ENCODE measurements around the gene POLG2.
"Not testable (repeated sequence)": the region's sequence is repeated elsewhere in the genome, so short reads cannot be mapped to it uniquely, and the experiment has no call there.

The POLG2 gene

DNA sequence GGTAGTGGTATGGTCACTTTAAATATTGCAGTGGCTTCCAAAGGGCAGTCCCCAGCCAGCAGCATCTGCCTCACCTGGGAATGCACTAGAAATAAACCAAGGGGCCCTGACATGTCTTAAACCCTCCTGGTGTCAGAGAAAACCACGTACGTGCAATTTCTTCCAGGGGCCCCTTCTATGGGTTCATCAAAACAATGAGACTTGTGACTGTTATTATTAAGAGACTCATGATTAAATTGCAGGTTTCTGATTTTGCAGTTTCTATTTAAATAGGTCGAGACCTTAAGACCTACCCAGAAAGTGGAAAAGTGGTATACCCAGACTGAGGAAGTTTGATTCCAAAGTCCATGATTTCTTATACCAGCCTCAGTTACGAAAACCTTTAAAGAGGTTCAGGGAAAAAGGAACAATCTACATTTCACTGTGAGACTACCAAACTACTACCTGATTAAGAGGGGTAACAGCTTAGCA, 746 bp upstream of the POLG2 start:
- Histone ChIP-seq H3K27ac (peak overlapping the region; percentile 39 to 88), H3K4me3 (peak overlapping the region; percentile 84)
- TF ChIP-seq, protein P1, sequence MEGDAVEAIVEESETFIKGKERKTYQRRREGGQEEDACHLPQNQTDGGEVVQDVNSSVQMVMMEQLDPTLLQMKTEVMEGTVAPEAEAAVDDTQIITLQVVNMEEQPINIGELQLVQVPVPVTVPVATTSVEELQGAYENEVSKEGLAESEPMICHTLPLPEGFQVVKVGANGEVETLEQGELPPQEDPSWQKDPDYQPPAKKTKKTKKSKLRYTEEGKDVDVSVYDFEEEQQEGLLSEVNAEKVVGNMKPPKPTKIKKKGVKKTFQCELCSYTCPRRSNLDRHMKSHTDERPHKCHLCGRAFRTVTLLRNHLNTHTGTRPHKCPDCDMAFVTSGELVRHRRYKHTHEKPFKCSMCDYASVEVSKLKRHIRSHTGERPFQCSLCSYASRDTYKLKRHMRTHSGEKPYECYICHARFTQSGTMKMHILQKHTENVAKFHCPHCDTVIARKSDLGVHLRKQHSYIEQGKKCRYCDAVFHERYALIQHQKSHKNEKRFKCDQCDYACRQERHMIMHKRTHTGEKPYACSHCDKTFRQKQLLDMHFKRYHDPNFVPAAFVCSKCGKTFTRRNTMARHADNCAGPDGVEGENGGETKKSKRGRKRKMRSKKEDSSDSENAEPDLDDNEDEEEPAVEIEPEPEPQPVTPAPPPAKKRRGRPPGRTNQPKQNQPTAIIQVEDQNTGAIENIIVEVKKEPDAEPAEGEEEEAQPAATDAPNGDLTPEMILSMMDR (IDR thresholded peaks at IDR 0.05) = peak; percentile 8
- DNase-seq (ENCODE audit: low spot score) = no peak

DNA sequence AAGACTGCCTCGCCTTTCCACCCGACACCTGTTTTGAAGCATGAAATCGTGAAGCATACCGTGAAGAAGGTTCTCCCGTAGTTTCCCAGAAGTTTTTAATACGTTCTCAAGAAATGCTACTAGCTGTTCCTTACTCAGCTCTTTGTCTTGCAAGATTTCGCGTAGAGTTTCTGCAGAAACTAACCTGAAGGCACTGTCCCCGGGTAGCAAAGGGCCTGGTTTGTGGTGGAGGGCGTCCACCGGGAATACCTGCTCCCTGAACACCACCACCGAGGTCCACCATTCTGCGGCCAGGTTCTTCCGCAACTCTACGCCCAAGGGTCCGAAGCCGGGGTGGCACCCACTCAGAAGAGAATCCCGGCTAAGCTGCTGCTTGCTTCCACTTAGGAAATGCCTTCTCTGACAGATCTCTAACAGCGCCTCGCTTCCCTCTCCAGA, 487 bp downstream of the POLG2 start:
- DNase-seq (ENCODE audit: low spot score) = peak; percentile 80
- peak overlapping the region; percentile 84 for H3K4me3 ChIP-seq
- H3K27ac ChIP-seq = peak overlapping the region; percentile 39 to 88
- TF ChIP-seq, protein P1 (IDR thresholded peaks at IDR 0.05) = no peak

DNA sequence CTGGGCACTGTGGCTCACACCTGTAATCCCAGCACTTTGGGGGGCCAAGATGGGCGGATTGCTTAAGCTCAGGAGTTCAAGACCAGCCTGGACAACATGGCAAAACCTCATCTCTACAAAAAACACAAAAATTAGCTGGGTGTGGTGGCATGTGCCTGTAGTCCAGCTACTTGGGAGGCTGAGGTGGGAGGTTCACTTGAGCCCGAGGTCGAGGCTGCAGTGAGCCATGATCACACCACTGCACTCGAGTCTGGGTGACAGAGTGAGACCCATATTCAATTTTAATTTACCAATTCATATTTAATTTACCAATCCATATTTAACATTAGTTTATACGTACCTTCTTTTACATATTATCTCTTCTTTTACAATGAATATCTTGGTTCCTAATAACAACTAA, 1.6 kb downstream of the POLG2 start:
- H3K4me3 ChIP-seq = peak overlapping the region; percentile 84
- DNase-seq (ENCODE audit: low spot score); H3K27ac ChIP-seq: not testable (repeated sequence)

DNA sequence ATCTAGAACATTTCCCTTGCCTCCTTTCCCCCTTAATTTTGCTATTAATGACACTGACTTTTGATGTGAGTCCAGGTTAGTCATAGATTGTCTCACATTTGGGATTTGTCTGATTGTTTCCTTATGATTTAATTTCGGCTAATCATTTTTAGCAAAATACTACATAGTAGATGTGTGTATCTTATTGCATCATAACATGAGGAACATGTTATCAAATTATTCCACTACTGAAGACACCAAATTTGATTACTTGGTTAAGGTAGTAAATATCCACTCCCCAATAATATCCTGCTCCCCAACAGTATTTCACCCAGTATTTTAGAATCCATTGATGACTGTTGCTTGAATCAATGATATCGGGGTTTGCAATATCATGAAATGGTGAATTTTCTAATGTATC, 2.7 kb downstream of the POLG2 start:
- TF ChIP-seq, protein P1 (IDR thresholded peaks at IDR 0.05) = no peak
- Histone ChIP-seq H3K4me3 (no peak overlapping the region), H3K27ac (no peak overlapping the region)
- DNase-seq (ENCODE audit: low spot score) = no peak

DNA sequence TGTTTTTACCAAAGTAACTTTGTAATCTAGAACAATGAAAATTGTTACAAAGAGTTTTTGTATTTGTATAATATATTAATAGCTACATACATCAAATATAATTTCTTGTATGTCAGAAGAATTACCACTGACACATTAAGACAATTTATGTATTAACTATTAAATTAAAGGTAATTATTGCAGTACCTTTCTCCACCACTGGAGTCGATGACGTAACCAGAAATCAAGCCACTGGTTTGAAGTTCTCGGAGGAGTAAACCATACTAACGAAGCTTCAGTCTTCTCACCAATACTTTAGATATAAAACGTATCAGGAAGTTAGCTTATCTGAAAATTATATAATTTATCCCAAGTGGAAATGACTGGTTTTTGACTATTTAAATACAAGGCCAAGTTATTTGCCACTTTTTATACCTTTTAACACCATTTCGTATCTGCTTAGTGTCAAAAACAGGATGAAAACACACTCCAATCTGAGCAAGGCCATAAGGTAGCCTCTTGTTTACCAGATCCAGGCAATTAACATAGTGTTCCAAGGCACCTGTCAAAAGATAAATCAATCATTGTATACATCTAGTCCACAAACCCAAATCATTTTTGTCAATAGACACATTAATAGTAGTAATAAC, 4.3 kb downstream of the POLG2 start:
- DNase-seq (ENCODE audit: low spot score) = no peak
- no peak overlapping the region for H3K4me3 ChIP-seq
- TF ChIP-seq, protein P1 (IDR thresholded peaks at IDR 0.05) = peak; percentile 27
- H3K27ac ChIP-seq = no peak overlapping the region

DNA sequence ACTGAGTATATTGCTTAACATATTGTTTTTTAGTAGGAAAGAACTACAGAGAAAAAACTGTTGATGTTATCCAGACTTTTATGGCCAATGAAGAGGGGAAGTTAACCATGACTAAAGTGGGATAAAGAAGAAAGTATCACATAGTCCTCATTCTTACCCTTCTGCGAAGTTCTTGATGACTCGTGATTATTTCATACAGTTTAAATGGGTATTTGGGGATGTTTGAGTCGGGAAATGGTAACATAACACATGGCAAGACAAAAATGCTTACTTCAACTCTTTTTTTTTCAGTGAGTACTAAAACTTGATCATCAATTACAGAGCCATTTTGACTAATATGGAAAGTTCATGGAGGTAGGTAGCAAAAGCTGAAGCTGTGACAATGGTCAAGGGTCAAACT, 4.9 kb downstream of the POLG2 start:
- Histone ChIP-seq H3K4me3 (no peak overlapping the region), H3K27ac (no peak overlapping the region)
- TF ChIP-seq, protein P1 (IDR thresholded peaks at IDR 0.05) = no peak
- DNase-seq (ENCODE audit: low spot score) = no peak

DNA sequence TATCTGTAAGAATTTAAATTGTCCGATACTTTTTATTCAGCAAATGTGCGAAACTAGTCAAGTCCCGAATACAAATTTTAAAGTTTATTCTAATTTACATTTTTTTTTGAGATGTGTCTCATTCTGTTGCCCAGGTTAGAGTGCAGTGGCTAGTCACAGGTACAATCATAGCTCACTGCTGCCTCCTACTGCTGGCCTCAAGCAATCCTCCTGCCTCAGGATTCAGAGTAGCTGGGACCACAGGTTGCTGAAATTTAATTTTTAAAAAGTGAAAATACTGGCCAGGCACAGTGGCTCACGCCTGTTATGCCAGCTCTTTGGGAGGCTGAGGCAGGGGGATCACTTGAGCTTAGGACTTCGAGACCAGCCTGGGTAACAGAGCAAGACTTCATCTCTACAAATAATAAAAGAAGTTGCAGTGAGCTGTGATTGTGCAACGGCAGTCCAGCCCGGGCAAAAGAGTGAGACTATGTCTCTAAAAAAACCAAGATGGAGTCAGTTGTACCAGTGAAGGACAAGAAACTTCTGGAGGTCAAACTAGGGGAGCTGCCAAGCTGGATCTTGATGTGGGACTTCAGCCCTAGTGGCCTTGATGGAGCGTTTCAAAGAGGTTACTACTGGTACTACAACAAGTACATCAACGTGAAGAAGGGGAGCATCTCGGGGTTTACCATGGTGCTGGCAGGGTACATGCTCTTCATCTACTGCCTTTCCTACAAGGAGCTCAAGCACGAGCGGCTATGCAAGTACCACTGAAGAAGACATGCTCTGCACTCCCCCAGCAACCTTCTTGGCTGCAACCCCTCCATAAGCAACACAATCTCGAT, 5.6 kb downstream of the POLG2 start:
- Histone ChIP-seq H3K4me3 (no peak overlapping the region), H3K27ac (no peak overlapping the region)
- DNase-seq (ENCODE audit: low spot score) = no peak
- TF ChIP-seq, protein P1 (IDR thresholded peaks at IDR 0.05) = no peak

Measured in coronary artery (tissue), 2 donors.